ENCODE results near the gene AZGP1.
A peak's percentile ranks its signal among the peaks of the same experiment; 100 is the strongest.

Gene AZGP1

GRCh38 chr7:100010901-100011300, 35.1 kb upstream of the AZGP1 start:
- TF ChIP-seq USF1 (IDR thresholded peaks at IDR 0.05): no peak
- no peak for TF ChIP-seq MAX (IDR thresholded peaks at IDR 0.05)
- TF ChIP-seq NFIC (IDR thresholded peaks at IDR 0.05): no peak
- TF ChIP-seq CREB1 (IDR thresholded peaks at IDR 0.05; ENCODE audit: low read depth): no peak
- TF ChIP-seq CEBPB (IDR thresholded peaks at IDR 0.05): no peak

- TF ChIP-seq CEBPB (IDR thresholded peaks at IDR 0.05): no peak
- no peak for TF ChIP-seq REST (IDR thresholded peaks at IDR 0.05; ENCODE audit: low read depth)
- no peak for TF ChIP-seq MAX (IDR thresholded peaks at IDR 0.05)
- TF ChIP-seq TEAD4 (IDR thresholded peaks at IDR 0.05): no peak
- peak; percentile 10; the same call in 1 of the 2 replicates for TF ChIP-seq USF1 (IDR thresholded peaks at IDR 0.05)
- no peak for TF ChIP-seq RAD21 (IDR thresholded peaks at IDR 0.05; ENCODE audit: low read depth)
- no peak for TF ChIP-seq EGR1 (IDR thresholded peaks at IDR 0.05)
These were observed 32.7 kb upstream of the AZGP1 start for GRCh38 chr7:100008525-100008924.

- TF ChIP-seq TAF1 (IDR thresholded peaks at IDR 0.05; ENCODE audit: low read depth): no peak
- no peak for TF ChIP-seq CEBPB (IDR thresholded peaks at IDR 0.05)
- TF ChIP-seq REST (IDR thresholded peaks at IDR 0.05; ENCODE audit: low read depth): no peak
- TF ChIP-seq CREB1 (IDR thresholded peaks at IDR 0.05; ENCODE audit: low read depth): no peak
- no peak for TF ChIP-seq NFIC (IDR thresholded peaks at IDR 0.05)
- no peak for TF ChIP-seq EGR1 (IDR thresholded peaks at IDR 0.05)
- TF ChIP-seq TCF12 (IDR thresholded peaks at IDR 0.05; ENCODE audit: low read depth): no peak
- no peak for TF ChIP-seq EP300 (IDR thresholded peaks at IDR 0.05; ENCODE audit: borderline replicate concordance)
- no peak for TF ChIP-seq YY1 (IDR thresholded peaks at IDR 0.05; ENCODE audit: low read depth)
- TF ChIP-seq USF1 (IDR thresholded peaks at IDR 0.05): no peak
- TF ChIP-seq FOXM1 (IDR thresholded peaks at IDR 0.05; ENCODE audit: borderline replicate concordance, low read depth): no peak
- no peak for TF ChIP-seq TEAD4 (IDR thresholded peaks at IDR 0.05)
- no peak for TF ChIP-seq MAX (IDR thresholded peaks at IDR 0.05)
- no peak for TF ChIP-seq ZBTB7A (IDR thresholded peaks at IDR 0.05; ENCODE audit: low read depth)
- no peak for TF ChIP-seq RAD21 (IDR thresholded peaks at IDR 0.05; ENCODE audit: low read depth)
These were observed 32.1 kb upstream of the AZGP1 start for GRCh38 chr7:100007887-100008286.

- TF ChIP-seq ZBTB7A (IDR thresholded peaks at IDR 0.05; ENCODE audit: low read depth): no peak
- TF ChIP-seq CREB1 (IDR thresholded peaks at IDR 0.05; ENCODE audit: low read depth): no peak
- TF ChIP-seq TEAD4 (IDR thresholded peaks at IDR 0.05): no peak
- no peak for TF ChIP-seq EGR1 (IDR thresholded peaks at IDR 0.05)
- TF ChIP-seq CEBPB (IDR thresholded peaks at IDR 0.05): no peak
- TF ChIP-seq NFIC (IDR thresholded peaks at IDR 0.05): no peak
- no peak for TF ChIP-seq EP300 (IDR thresholded peaks at IDR 0.05; ENCODE audit: borderline replicate concordance)
- TF ChIP-seq TAF1 (IDR thresholded peaks at IDR 0.05; ENCODE audit: low read depth): no peak
- no peak for TF ChIP-seq YY1 (IDR thresholded peaks at IDR 0.05; ENCODE audit: low read depth)
- no peak for TF ChIP-seq FOXM1 (IDR thresholded peaks at IDR 0.05; ENCODE audit: borderline replicate concordance, low read depth)
- no peak for TF ChIP-seq RAD21 (IDR thresholded peaks at IDR 0.05; ENCODE audit: low read depth)
- no peak for TF ChIP-seq TCF12 (IDR thresholded peaks at IDR 0.05; ENCODE audit: low read depth)
- TF ChIP-seq MAX (IDR thresholded peaks at IDR 0.05): no peak
- no peak for TF ChIP-seq REST (IDR thresholded peaks at IDR 0.05; ENCODE audit: low read depth)
- no peak for TF ChIP-seq USF1 (IDR thresholded peaks at IDR 0.05)
These were observed 28.2 kb upstream of the AZGP1 start for GRCh38 chr7:100003711-100004661.

Data from Ishikawa (cell line).